Measurements from ENCODE around the gene SLC66A1.

Gene SLC66A1

GRCh38 chr1:19338323-19338762 lies 26.2 kb downstream of the SLC66A1 start:
- Histone ChIP-seq H3K9me3 (ENCODE audit: insufficient read depth, low read depth, low read length) (no peaks in the 10 kb centered on the region), H3K27me3 (ENCODE audit: insufficient read depth, low read length) (no peaks in the 10 kb centered on the region), H3K4me1 (ENCODE audit: insufficient read depth, low read length) (no peaks in the 10 kb centered on the region), H3K36me3 (ENCODE audit: insufficient read depth, low read length) (peaks cover 24% of the 10 kb centered on the region), H3K9ac (ENCODE audit: low read depth, low read length) (peak overlapping the region; percentile 28; the same call in 1 of the 2 replicates), H3K4me3 (ENCODE audit: low read length) (no peak overlapping the region), H3K27ac (ENCODE audit: low read depth, low read length) (peak overlapping the region; percentile 14; the same call in 1 of the 2 replicates)
- WGBS, result 83% methylated on average over 27 of the region's 27 CpGs

GRCh38 chr1:19339214-19339861 lies 27.2 kb downstream of the SLC66A1 start:
- Histone ChIP-seq H3K4me1 (ENCODE audit: insufficient read depth, low read length) (no peaks in the 10 kb centered on the region), H3K9me3 (ENCODE audit: insufficient read depth, low read depth, low read length) (no peaks in the 10 kb centered on the region), H3K36me3 (ENCODE audit: insufficient read depth, low read length) (peaks cover 33% of the 10 kb centered on the region), H3K9ac (ENCODE audit: low read depth, low read length) (no peak overlapping the region), H3K27ac (ENCODE audit: low read depth, low read length) (no peak overlapping the region), H3K27me3 (ENCODE audit: insufficient read depth, low read length) (no peaks in the 10 kb centered on the region), H3K4me3 (ENCODE audit: low read length) (no peak overlapping the region)
- WGBS, result 94% methylated on average over 19 of the region's 19 CpGs

GRCh38 chr1:19340387-19340937 lies 28.3 kb downstream of the SLC66A1 start:
- H3K4me3 ChIP-seq (ENCODE audit: low read length), result no peak overlapping the region
- H3K4me1 ChIP-seq (ENCODE audit: insufficient read depth, low read length), result no peaks in the 10 kb centered on the region
- no peak overlapping the region for H3K9ac ChIP-seq (ENCODE audit: low read depth, low read length)
- peaks cover 42% of the 10 kb centered on the region for H3K36me3 ChIP-seq (ENCODE audit: insufficient read depth, low read length)
- no peaks in the 10 kb centered on the region for H3K27me3 ChIP-seq (ENCODE audit: insufficient read depth, low read length)
- 94% methylated on average over 14 of the region's 14 CpGs for WGBS
- no peaks in the 10 kb centered on the region for H3K9me3 ChIP-seq (ENCODE audit: insufficient read depth, low read depth, low read length)
- H3K27ac ChIP-seq (ENCODE audit: low read depth, low read length), result no peak overlapping the region

GRCh38 chr1:19341201-19342061 lies 29.3 kb downstream of the SLC66A1 start:
- Histone ChIP-seq H3K4me1 (ENCODE audit: insufficient read depth, low read length) (no peaks in the 10 kb centered on the region), H3K9ac (ENCODE audit: low read depth, low read length) (no peak overlapping the region), H3K27me3 (ENCODE audit: insufficient read depth, low read length) (no peaks in the 10 kb centered on the region), H3K9me3 (ENCODE audit: insufficient read depth, low read depth, low read length) (no peaks in the 10 kb centered on the region), H3K4me3 (ENCODE audit: low read length) (no peak overlapping the region), H3K27ac (ENCODE audit: low read depth, low read length) (no peak overlapping the region), H3K36me3 (ENCODE audit: insufficient read depth, low read length) (peaks cover 42% of the 10 kb centered on the region)
- 62% methylated on average over 25 of the region's 25 CpGs for WGBS

- H3K4me3 ChIP-seq (ENCODE audit: low read length), result no peak overlapping the region
- H3K9ac ChIP-seq (ENCODE audit: low read depth, low read length), result no peak overlapping the region
- WGBS, result 96% methylated on average over 27 of the region's 27 CpGs
- no peaks in the 10 kb centered on the region for H3K9me3 ChIP-seq (ENCODE audit: insufficient read depth, low read depth, low read length)
- H3K4me1 ChIP-seq (ENCODE audit: insufficient read depth, low read length), result no peaks in the 10 kb centered on the region
- H3K27me3 ChIP-seq (ENCODE audit: insufficient read depth, low read length), result no peaks in the 10 kb centered on the region
- peaks cover 42% of the 10 kb centered on the region for H3K36me3 ChIP-seq (ENCODE audit: insufficient read depth, low read length)
- H3K27ac ChIP-seq (ENCODE audit: low read depth, low read length), result no peak overlapping the region
Observed at GRCh38 chr1:19342062-19342750, 30.1 kb downstream of the SLC66A1 start.

GRCh38 chr1:19342894-19343616 lies 30.9 kb downstream of the SLC66A1 start:
- H3K27me3 ChIP-seq (ENCODE audit: insufficient read depth, low read length), result no peaks in the 10 kb centered on the region
- H3K9ac ChIP-seq (ENCODE audit: low read depth, low read length), result no peak overlapping the region
- H3K9me3 ChIP-seq (ENCODE audit: insufficient read depth, low read depth, low read length), result no peaks in the 10 kb centered on the region
- H3K36me3 ChIP-seq (ENCODE audit: insufficient read depth, low read length), result peaks cover 43% of the 10 kb centered on the region
- no peak overlapping the region for H3K27ac ChIP-seq (ENCODE audit: low read depth, low read length)
- WGBS, result 93% methylated on average over 33 of the region's 33 CpGs
- no peak overlapping the region for H3K4me3 ChIP-seq (ENCODE audit: low read length)
- H3K4me1 ChIP-seq (ENCODE audit: insufficient read depth, low read length), result no peaks in the 10 kb centered on the region

GRCh38 chr1:19343617-19344350 lies 31.7 kb downstream of the SLC66A1 start:
- H3K4me3 ChIP-seq (ENCODE audit: low read length), result no peak overlapping the region
- no peaks in the 10 kb centered on the region for H3K4me1 ChIP-seq (ENCODE audit: insufficient read depth, low read length)
- no peaks in the 10 kb centered on the region for H3K27me3 ChIP-seq (ENCODE audit: insufficient read depth, low read length)
- H3K9me3 ChIP-seq (ENCODE audit: insufficient read depth, low read depth, low read length), result no peaks in the 10 kb centered on the region
- no peak overlapping the region for H3K9ac ChIP-seq (ENCODE audit: low read depth, low read length)
- 95% methylated on average over 20 of the region's 20 CpGs for WGBS
- peaks cover 49% of the 10 kb centered on the region for H3K36me3 ChIP-seq (ENCODE audit: insufficient read depth, low read length)
- no peak overlapping the region for H3K27ac ChIP-seq (ENCODE audit: low read depth, low read length)

- Histone ChIP-seq H3K36me3 (ENCODE audit: insufficient read depth, low read length) (peaks cover 51% of the 10 kb centered on the region), H3K27ac (ENCODE audit: low read depth, low read length) (no peak overlapping the region), H3K27me3 (ENCODE audit: insufficient read depth, low read length) (no peaks in the 10 kb centered on the region), H3K9me3 (ENCODE audit: insufficient read depth, low read depth, low read length) (no peaks in the 10 kb centered on the region), H3K9ac (ENCODE audit: low read depth, low read length) (no peak overlapping the region), H3K4me3 (ENCODE audit: low read length) (no peak overlapping the region), H3K4me1 (ENCODE audit: insufficient read depth, low read length) (no peaks in the 10 kb centered on the region)
- WGBS, result 86% methylated on average over 12 of the region's 12 CpGs
Observed at GRCh38 chr1:19344372-19344810, 32.3 kb downstream of the SLC66A1 start.

GRCh38 chr1:19344831-19345230 lies 32.7 kb downstream of the SLC66A1 start:
- no peaks in the 10 kb centered on the region for H3K27me3 ChIP-seq (ENCODE audit: insufficient read depth, low read length)
- H3K4me3 ChIP-seq (ENCODE audit: low read length), result no peak overlapping the region
- H3K9me3 ChIP-seq (ENCODE audit: insufficient read depth, low read depth, low read length), result no peaks in the 10 kb centered on the region
- H3K27ac ChIP-seq (ENCODE audit: low read depth, low read length), result no peak overlapping the region
- 95% methylated on average over 11 of the region's 11 CpGs for WGBS
- no peak overlapping the region for H3K9ac ChIP-seq (ENCODE audit: low read depth, low read length)
- H3K36me3 ChIP-seq (ENCODE audit: insufficient read depth, low read length), result peaks cover 52% of the 10 kb centered on the region
- no peaks in the 10 kb centered on the region for H3K4me1 ChIP-seq (ENCODE audit: insufficient read depth, low read length)

GRCh38 chr1:19345391-19345790 lies 33.3 kb downstream of the SLC66A1 start:
- H3K27ac ChIP-seq (ENCODE audit: low read depth, low read length), result no peak overlapping the region
- H3K4me3 ChIP-seq (ENCODE audit: low read length), result no peak overlapping the region
- H3K9me3 ChIP-seq (ENCODE audit: insufficient read depth, low read depth, low read length), result no peaks in the 10 kb centered on the region
- H3K9ac ChIP-seq (ENCODE audit: low read depth, low read length), result no peak overlapping the region
- peaks cover 55% of the 10 kb centered on the region for H3K36me3 ChIP-seq (ENCODE audit: insufficient read depth, low read length)
- H3K27me3 ChIP-seq (ENCODE audit: insufficient read depth, low read length), result no peaks in the 10 kb centered on the region
- 92% methylated on average over 8 of the region's 8 CpGs for WGBS
- H3K4me1 ChIP-seq (ENCODE audit: insufficient read depth, low read length), result no peaks in the 10 kb centered on the region

All from HUES64 (cell line).